Astrocyte of the cerebellum (primary cell): Measurements from ENCODE around the gene PRKCB.

Source experiments
- DNase-seq: peaks from one replicate; pipeline ENCODE4 v3.0.0-alpha.2; 2011; ENCODE audit warnings: low read depth
- H3K4me3 ChIP-seq: 2 replicates; pipeline ENCODE4 v1.5.1; 2011; ENCODE audit warnings: mild to moderate bottlenecking, low read depth, low read length, moderate library complexity
- CTCF ChIP-seq: IDR thresholded peaks from 2 replicates; pipeline ENCODE4 v1.5.1; 2012; ENCODE audit warnings: low read length, low read depth, moderate library complexity, mild to moderate bottlenecking; ENCODE audit errors: missing control alignments
- in situ Hi-C: cut with HindIII; loops from 2 replicates; pipeline ENCODE4 v1.10.0; 2017; ENCODE audit warnings: low sequenced_read_pairs

The PRKCB gene

DNA sequence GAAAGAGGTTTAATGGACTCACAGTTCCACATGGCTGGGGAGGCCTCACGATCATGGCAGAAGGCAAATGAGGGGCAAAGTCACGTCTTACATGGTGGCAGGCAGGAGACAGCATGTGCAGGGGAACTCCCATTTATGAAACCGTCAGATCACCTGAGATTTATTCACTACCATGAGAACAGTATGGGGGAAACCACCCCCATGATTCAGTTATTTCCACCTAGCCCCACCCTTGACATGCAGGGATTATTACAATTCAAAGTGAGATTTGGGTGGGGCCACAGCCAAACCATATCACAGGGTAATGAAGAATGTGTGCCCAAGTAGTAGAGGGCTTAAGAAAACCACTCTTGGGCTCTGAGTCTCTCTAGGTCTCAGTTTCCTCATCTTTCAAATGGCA, 85.1 kb downstream of the PRKCB start:
- in situ Hi-C loops = no loop called here
- TF ChIP-seq CTCF = no peak

GRCh38 chr16:23922406-23922805, 86.6 kb downstream of the PRKCB start:
- DNase-seq = no peak
- no peak for TF ChIP-seq CTCF
- no peak overlapping the region for H3K4me3 ChIP-seq
- in situ Hi-C loops = no loop called here

More for the DNA sequence above, 85.1 kb downstream of the PRKCB start:
- no peak for DNase-seq
- H3K4me3 ChIP-seq = no peak overlapping the region

DNA sequence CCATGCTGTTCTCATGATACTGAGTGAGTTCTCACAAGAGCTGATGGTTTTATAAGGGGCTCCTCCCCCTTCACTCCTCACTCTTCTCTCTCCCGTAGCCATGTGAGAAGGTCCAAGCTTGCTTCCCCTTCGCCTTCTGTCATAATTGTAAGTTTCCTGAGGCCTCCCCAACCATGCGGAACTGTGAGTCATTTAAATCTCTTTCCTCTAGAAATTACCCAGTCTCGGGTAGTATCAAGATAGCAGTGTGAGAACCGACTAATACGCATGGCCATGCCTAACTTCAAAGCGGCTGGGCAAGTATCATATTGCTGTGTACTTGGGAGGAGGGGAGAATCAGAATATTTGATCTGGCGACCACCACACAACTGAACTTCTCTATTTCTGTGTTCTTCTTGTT, 88.3 kb downstream of the PRKCB start:
- no peak for TF ChIP-seq CTCF
- no peak for DNase-seq
- no peak overlapping the region for H3K4me3 ChIP-seq
- in situ Hi-C loops = no loop called here

GRCh38 chr16:23927796-23928195, 92.0 kb downstream of the PRKCB start:
- no peak for TF ChIP-seq CTCF
- H3K4me3 ChIP-seq = no peak overlapping the region
- no peak for DNase-seq
- in situ Hi-C loops = no loop called here

DNA sequence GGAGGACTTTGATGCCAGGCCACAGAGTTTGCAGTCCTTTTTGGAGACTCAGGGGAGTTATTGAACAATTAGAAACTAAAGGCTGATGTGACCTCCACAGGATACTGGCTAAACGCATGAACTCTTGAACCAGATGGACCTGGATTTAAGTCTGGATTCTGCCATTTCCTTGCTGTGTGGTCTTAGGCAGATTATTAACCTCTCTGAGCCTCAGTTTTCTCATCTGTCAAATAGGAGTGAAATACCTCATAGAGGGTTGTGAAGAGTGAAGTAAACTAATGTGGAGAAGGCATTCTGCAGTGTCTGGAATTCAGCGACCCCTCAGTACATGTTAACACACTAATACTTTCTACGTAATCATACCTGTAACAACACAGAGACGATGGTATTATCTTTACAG, 93.5 kb downstream of the PRKCB start:
- no peak overlapping the region for H3K4me3 ChIP-seq
- in situ Hi-C loops = no loop called here
- TF ChIP-seq CTCF = no peak
- no peak for DNase-seq

- no peak overlapping the region for H3K4me3 ChIP-seq
- in situ Hi-C loops = no loop called here
- no peak for TF ChIP-seq CTCF
- DNase-seq = no peak
These were observed 94.1 kb downstream of the PRKCB start for GRCh38 chr16:23929856-23930255.

DNA sequence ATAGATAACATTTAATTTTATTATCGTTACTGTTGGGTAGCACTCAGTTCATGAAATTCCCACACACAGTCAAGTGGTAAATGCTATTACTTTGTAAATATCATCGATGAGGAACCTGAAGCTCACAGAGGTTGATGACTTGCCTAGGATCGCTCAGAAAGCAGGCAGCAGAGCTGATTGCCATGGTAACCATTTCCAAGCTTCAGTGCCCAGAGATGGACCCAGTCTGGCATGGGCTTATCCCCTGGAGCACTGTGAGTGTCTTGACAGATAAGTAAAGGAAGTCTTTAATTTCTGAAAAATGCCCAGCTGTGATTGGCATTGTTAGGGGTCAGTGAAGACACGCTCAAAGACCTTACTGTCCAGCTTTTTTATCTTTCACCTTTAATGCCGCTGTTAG, 95.0 kb downstream of the PRKCB start:
- in situ Hi-C loops = no loop called here
- no peak overlapping the region for H3K4me3 ChIP-seq
- no peak for DNase-seq
- TF ChIP-seq CTCF = no peak
